Islet of Langerhans (tissue), 1 donor: ENCODE data around the gene RBM38.
"Not testable (repeated sequence)": the region's sequence is repeated elsewhere in the genome, so short reads cannot be mapped to it uniquely, and the experiment has no call there.

ENCODE experiments used
- FAIRE-seq: peaks from one replicate; lab custom pipeline; 2011; peaks lifted over from hg19 to GRCh38; lab: Jason Lieb, UNC

The RBM38 gene

DNA sequence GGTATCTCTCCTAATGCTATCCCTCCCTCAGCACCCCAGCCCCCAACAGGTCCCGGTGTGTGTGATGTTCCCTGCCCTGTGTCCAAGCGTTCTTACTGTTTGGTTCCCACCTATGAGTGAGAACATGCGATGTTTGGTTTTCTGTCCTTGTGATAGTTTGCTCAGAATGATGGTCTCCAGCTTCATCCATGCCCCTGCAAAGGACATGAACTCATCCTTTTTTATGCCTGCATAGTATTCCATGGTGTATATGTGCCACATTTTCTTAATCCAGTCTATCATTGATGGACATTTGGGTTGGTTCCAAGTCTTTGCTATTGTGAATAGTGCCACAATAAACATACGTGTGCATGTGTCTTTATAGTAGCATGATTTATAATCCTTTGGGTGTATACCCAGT lies 28.3 kb downstream of the RBM38 start:
- not testable (repeated sequence) for FAIRE-seq

DNA sequence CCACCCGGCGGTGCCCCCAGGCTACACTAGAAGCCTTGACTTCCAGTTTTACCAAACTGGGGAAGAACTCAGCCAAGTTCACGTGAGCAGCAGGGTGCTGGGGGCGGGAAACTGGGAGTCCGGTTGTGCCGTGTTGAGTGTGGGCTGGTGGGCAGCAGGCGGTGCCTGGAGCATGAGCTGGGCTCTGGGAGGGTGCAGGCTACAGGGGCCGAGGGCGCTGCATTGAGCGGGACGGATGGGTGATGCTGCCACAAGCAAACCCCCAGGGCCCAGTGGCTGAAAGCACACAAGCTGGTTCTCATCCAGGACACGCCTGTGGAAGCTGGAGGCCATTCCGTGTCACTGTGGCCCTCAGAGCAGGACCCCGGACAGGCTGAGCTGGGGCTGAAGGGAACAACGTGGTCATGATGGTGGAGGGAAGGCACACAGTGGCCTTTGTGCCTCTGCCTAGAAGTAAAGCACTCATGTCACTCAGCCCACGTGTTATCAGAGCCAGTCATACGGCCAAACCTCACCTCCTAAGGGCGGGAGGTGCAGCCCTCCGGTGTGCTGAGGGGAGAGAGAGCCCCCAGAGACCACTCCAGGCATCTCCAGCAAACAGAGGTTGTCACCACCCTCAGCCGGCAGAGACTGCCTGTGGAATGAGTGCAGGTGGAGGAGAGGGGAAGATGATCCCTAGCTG lies 29.5 kb downstream of the RBM38 start:
- FAIRE-seq = no peak

DNA sequence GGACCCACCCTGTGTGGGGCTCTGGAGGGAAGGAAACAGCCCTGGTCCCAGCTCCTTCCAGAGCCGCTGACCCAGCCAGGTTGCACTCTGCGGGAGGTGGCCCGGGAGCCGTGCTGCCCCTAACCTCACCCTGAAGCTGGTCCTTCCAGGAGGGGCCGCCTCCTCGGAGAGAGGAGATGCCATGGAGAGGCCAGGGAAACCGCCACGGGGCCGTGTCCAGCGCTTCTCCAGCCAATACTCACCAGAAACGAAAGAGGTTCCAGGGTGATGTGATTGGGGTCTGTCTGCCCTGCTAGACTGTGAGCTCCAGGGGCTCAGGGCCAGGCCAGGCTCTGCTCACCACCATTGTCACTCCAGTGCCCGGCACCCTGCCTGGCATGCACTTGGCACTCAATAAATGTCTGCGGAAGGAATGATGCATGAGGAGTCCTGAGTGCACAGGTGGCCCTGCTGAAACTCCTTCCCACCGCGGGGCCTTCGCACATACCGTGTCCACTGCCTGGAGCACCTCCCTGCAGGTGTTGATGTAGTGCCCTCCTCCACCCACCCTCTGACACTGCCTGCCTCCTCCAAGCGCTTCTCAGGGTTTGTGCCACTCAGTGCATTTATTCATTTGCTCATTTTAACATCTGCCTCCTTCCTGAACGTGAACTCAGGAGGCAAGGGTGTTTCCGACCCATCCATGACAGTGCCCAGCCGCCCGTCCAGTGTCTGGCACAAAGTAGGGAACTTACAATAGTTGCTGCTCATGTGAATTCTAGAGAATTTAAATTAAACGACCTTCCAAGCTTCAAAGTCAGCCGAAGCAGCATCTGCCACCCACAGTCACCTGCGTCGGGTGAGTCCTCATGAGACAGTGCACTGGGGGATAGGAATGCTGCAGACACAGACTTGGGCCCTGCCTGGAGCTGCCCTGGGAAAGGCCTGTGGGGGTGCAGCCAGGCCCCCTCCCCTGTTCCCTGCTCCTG lies 30.3 kb downstream of the RBM38 start:
- no peak for FAIRE-seq

DNA sequence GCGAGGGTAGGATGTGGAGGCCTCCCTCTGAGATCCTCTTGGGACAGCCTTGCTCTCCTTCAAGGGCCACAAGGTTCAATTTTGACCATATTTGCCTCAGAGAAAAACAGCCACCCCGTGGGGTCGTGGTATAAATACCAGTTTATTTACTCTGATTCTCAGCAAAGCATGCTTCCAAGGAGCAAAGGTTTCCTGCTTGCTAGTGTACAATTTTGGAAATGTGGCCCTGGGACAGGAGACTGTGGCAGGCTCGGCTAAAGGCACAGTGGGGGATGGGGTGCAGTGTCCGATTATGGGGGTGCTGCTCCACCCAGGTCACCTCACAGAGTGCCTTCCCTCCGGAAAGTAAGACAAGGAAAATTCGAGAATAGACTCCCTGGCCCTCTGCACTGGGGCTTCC lies 31.1 kb downstream of the RBM38 start:
- no peak for FAIRE-seq

DNA sequence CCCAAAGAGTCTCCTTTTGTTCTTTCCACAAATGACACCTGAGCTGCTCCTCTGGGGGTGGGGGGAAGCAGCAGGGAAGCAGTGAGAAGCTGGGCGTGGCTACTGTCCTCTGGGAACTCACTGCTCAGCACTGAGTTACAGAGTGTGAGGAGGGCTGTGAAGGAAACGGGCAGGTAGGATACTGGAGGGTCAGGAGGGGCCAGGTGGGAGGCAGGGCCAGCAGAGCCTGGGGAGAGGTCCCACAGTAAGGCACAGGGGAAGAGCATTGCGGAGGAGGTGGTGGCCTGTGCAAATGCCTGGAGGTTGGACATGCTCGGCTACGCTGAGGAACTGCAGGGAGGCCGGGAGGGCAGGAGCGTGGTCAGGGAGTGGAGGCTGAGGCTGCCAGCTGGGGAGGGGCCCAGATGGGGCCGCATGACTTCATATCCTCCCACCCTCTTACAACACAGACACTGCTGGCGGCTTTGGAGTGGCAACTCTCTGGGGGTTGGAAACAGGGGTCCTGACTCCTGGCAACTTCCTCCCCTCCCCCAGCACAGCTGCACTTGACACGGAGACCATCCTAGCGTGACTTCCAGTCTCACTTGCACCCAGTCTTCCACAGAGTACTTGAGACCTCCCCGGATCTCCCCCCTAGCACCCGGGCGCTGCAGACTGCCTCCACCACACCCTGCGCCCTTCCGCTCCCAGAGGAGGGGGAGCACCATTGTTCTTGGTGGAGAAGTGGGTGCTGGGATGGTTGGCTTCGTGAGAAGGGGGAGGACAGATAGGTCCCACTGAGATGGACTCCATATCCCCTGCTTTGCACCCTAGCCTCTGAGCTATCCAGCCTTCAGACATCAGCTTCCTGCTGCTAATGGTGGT lies 34.2 kb downstream of the RBM38 start:
- no peak for FAIRE-seq

DNA sequence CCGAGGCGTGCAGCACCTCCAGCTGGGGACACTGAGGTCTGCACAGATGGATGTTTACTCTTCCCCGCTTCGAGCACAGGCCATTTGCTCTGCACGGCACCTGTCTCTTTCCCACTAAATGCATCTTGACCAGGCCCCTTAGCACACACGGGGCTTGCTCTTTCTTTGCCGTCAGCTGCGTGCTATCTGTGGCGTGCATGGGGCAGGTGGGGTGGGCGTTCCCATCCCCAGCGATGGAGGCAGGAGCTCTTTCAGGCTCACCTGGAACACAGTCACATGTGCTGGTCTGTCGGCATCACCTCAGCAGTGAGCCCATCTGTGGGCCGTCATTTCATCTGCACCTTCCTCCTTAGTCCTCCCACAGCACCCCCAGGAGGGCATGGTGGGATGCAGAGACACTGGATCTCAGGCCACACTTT lies 35.1 kb downstream of the RBM38 start:
- no peak for FAIRE-seq

DNA sequence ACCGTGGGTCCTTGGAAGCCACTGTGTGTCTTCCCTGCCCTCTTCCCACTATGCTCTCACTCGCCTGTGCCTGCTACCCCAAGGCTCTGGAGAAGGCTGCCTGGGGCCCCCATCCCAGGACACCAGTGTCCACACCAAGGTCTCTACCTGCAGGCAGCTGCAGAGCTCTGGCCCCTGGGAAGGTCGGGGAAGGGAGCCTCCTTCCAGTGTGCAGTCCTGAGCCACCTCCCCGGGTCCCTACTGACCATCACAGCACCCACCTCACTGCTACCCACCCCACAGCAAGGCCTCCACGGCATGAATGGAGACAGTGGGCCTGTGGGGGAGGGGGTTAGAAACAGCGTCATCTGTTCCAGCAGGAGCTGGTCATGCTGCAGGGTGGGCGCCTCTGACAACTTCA lies 35.6 kb downstream of the RBM38 start:
- FAIRE-seq = no peak

DNA sequence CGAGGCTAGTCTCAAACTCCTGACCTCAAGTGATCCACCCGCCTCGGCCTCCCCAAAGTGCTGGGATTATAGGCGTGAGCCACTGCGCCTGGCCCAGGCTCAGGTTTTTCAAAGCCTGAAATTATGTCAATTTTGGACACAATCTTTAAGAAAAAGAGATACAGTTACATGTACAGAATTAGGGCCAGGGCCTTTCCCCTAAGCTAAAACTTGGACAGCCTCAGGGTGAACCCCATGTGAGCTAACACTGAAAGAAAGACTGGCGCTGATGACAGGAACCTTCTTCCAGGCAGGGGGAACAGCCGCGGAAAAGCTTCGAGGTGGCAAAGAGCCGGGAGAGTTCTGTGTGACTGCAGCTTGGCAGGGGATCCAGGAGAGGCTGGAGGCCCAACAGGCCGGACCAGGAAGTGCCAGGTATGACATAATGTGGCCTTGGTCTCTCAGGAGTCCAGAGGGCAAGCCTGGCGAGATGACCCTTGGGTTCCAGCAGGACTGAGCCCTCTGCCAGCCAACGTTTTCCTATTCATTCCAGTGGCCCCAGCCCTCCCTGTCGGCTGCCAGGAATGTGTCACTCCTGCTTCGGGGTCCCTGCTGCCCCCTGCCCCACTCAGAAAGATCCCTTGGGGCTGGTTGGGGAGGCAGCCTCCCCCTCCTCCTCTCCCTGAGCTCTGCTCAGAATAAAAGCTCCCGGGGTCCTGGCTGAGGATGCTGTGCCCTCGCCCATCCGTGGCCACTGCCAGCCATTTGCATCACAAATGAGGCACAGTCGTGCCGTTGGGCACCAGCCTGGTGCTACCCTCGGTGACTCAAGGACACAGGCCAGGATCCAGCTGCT lies 37.3 kb downstream of the RBM38 start:
- FAIRE-seq = no peak

DNA sequence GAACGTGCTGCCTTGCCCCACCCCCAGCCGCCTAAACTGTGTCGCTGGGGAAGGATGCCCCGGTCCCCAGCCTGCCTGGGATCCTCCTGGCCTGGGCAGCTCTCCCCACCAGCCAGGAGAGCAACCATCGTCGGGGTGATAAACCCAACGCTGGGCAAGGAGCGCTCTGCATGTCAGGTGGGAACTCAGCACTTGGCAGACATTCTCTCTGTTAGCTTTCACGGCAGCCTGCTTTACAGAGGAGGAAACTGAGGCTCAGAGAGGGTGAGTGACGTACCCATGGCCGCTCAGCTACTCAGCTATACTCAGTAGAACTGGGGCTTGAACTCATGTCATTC lies 37.9 kb downstream of the RBM38 start:
- no peak for FAIRE-seq

DNA sequence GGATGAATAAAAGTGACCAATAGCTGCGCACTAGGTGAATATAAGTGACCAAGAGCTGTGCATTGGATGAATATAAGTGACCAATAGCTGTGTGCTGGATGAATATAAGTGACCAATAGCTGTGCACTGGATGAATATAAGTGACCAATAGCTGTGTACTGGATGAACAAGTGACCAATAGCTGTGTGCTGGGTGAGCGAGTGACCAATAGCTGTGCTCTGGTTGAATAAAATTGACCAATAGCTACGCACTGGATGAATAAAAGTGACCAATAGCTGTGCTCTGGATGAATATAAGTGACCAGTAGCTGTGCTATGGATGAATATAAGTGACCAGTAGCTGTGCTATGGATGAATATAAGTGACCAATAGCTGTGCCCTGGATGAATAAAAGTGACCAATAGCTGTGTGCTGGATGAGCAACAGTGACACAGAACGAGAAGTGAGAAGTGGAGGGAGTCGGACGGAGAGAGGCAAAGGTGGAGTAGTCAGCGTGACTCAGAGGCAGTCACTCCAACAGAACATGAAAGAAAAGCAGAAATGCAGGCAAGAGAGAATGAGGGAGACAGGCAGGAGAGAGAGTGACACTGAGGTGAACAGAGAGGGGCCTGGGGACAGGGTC lies 38.5 kb downstream of the RBM38 start:
- FAIRE-seq = no peak

DNA sequence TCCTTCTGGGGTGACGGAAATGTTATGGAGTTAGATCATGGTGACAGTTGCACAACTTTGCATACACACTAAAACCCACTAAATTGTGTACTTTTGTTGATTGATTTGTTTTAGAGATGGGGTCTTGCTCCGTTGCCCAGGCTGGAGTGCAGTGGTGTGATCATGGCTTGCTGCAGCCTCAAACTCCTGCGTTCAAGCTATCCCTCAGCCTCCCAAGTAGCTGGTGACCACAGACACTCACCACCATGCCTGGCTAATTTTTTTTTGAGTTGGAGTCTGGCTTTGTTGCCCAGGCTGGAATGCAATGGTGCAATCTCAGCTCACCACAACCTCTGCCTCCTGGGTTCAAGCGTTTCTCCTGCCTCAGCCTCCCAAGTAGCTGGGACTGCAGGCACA lies 39.0 kb downstream of the RBM38 start:
- FAIRE-seq = not testable (repeated sequence)

DNA sequence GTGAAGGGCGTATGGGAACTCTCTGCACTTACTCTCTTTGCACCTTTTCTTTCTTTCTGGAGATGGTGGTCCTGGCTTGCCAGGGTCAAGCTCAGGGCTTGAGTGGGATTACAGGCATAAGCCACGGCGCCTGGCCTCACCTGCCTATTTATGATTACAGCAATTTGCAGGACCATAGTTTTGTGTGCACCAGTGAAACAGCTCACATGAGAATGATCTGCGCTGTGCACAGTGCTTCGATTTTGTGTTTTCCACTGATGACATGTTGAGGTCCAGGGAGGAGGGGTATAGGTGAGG lies 40.3 kb downstream of the RBM38 start:
- FAIRE-seq = no peak

DNA sequence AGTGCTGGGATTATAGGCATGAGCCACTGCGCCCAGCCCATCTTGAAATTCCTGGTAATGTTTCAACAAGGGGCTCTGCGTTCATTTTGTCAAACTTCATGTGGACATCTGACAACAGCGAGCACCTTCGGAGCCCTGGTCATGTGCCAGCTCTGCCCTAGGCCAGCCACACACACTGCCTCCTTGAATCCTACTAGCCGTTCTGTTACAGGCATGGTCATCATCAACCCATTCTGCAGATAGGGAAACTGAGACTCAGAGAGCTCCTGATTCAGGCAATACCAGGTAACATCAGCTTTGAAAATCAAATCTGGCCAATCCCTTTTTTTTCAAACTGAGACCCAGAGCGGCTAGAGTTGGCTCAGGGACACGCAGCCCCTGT lies 41.3 kb downstream of the RBM38 start:
- FAIRE-seq = no peak

DNA sequence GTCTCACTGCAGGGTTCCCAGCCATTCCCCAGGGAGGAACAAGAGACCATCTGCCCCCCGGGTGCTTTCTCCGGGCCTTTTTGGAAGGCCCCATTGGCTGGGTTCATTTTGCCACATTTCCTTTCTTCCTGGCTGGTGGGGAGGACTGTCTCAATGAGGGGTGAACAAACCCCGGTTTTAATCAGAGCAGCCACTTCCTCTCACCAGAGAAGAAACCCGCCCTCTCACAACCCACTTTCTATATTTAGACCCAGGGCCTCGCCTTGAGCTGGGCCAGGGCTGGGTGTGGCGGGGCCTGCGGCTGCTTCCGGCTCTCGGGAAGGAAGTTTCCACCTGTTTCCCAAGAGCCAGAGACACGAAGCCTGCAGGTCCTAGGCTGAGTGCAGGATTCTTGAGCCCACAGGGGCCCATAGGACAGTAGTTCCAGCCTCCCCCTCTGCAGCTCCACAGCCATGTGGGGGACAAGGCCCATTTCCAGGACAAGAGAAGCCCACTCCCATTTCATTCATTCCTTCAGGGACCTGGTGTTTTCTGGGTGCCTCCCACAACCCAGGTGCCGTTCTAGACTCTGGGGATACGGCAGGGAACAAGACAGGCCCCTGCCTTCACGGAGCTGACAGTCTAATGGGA lies 41.8 kb downstream of the RBM38 start:
- FAIRE-seq = no peak

DNA sequence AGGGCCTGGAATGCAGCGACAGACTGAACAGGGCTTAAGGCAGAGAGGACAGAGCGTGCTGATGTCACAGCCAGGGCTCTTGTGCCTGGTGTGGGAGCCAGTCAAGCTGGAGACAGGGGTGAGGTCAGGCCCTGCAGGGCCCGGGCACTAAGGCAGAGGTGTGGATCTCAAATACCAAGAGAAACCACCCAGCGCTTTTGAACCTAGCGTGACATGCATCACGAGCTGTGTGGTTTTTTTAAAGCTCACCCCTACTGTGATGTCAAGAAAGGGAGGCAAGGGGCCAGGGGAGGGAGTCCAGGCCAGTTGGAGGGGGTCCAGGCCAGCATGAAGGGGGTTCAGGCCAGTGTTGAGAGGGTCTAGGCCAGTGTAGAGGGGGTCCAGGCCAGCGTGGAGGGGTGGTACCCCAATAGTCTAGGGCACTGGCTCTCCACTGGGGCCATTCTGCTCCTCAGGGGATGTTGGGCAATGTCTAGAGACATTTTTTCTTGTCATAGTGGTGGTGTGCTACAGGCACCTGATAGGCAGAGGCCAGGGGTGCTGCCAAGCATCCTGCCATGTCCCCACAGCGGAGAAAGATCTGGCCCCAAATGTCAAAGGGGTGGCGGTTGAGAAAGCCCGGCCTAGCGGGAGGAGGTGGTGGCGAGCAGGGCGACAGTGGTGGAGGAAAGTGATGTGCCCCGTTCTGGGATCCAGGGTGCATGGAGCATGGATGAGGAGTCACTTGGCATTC lies 42.6 kb downstream of the RBM38 start:
- FAIRE-seq = no peak

DNA sequence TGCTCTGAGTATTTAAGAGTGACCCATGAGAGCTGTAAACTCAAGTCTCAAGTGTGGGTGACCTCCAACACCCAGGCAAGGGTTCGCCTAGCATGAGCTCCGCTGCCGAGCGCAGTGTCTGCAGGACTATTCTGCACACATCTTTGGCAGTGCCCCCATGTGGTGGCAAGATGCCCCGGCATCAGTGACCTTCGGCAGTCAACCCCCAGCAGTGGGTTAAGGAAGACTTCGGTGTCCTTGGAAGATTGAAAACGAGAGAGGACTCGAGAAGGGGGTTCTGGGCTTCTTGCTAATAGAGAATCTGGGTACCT lies 43.1 kb downstream of the RBM38 start:
- no peak for FAIRE-seq

DNA sequence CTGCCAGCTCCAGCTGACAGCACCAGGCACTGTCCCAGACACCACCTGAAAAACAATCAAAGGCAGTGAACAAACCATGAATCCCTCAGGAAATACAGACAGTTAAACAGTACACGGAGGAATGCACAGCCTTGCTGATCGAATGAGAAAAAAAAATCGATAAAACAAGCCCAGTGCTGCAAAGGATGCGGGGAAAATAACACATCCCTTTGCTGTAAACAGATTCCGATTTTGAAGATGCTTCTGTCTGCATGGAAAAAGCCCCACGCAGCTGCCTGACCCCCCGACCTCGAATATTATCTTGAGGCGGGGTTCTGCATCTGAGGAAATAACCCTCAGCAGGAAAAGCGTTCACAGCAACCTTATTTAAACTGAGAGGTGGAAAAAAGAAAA lies 43.9 kb downstream of the RBM38 start:
- FAIRE-seq = no peak

DNA sequence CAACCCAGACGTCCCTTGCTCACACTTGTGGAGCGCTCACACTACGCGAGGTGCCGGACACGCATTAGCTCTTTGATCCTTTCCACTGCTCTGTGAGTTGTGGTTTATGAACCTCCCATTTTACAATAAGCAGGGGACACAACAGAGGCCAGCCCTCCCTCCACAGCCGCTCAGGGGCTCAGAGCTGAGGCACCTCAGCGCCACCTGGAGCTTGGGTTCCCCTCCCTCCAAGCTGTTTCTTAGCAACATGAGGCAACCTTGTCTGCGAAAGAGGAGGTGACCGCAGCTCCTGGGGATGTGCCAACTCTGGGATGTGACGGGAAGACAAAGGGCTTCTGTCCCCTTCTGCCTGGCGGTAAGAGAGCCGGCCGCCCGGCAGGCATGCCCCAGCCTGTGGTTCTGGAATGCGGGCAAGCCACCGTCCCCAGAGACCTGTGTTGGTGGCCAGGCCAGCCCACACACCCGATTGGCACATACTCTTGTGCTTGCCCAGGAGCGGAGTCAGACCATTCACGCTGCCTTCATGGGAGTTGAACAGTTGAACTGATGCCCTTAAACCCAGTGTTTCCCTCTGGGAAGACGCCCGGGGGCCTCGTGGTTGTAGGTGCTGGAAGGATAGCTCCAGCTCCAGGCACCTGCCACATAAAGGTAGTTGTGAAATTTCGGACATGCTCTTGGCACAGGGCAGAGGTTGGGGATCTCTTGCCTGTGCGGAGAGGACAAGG lies 44.5 kb downstream of the RBM38 start:
- no peak for FAIRE-seq

DNA sequence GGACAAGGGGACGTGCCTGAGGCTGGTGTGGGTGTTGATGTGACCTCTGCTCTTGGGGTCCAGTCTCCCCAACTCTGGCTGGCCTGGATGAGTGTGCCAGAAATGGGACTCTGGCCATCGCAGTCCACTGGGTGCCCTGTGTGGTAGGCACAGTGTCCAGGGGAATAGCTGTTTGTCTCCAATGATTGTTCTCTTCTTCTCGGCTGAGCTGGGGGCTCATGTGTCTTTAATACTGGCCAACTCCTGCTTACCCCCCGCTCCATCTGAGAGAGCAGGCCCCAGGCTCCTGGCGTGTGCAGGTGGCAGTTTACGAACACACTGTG lies 45.0 kb downstream of the RBM38 start:
- FAIRE-seq = no peak

DNA sequence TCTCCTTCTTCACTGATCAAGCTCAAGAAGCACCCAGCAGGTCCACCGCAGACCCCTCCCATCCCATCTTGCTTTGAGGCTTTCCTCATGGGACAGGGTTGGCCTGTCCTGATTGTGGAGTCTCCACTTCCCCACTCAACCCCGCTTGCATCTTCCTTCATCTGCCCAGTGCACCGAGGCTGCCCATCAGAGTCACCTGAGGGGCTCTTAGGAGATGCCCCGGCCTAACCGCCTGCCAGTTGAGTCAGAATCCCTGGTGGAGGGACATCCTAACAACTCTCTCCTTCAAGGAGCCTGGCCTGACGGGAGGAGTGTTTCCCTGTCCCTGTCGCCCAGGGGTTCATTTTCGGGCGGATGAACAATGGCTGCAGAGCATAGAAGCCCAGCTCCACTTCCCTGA lies 46.1 kb downstream of the RBM38 start:
- FAIRE-seq = no peak
